Lung (tissue), 12 donors: Measurements from ENCODE around the gene YWHAE. TPM values are rescaled to one million over a fixed set of nuclear protein-coding genes. Genes with fewer than 3 reads are reported as not detected.

Source experiments
- ATAC-seq: fragments of 200-7000 bp; cut with Tn5 transposase; one replicate; pipeline ENCODE4 v1.9.1; 2020; ENCODE audit warnings: moderate number of reproducible peaks; ENCODE audit not compliant: insufficient read depth, low FRiP score
- DNase-seq, 3 donors: peaks; one replicate each; pipeline ENCODE4 v3.0.0-alpha.2; 2013 to 2017
- H3K27ac ChIP-seq, 2 donors: one replicate each; pipeline ENCODE4 v1.5.1; 2013; ENCODE audit warnings: mild to moderate bottlenecking in 2 of 2, moderate library complexity in 2 of 2, control low read depth in 1 of 2, inconsistent platforms in 1 of 2, low read depth in 1 of 2, low read length in 1 of 2
- H3K27me3 ChIP-seq, 3 donors: one replicate each; pipeline ENCODE4 v1.5.1; 2013; ENCODE audit warnings: low read length in 2 of 3; ENCODE audit not compliant: control insufficient read depth in 3 of 3, insufficient read depth in 3 of 3
- H3K36me3 ChIP-seq, 4 donors: one replicate each; pipeline ENCODE4 v1.5.1; 2013; ENCODE audit warnings: low read length in 4 of 4, mild to moderate bottlenecking in 1 of 4, moderate library complexity in 1 of 4; ENCODE audit not compliant: control insufficient read depth in 4 of 4, insufficient read depth in 4 of 4
- H3K4me1 ChIP-seq, 5 donors: one replicate each; pipeline ENCODE4 v1.5.1; 2013; ENCODE audit warnings: low read length in 5 of 5, mild to moderate bottlenecking in 2 of 5, moderate library complexity in 1 of 5; ENCODE audit not compliant: control insufficient read depth in 5 of 5, insufficient read depth in 5 of 5
- H3K4me3 ChIP-seq: one replicate; pipeline ENCODE4 v1.5.1; 2013; ENCODE audit warnings: mild to moderate bottlenecking, control low read depth, moderate library complexity
- H3K9ac ChIP-seq, 2 donors: one replicate each; pipeline ENCODE4 v1.5.1; 2013; ENCODE audit warnings: low read length in 2 of 2, control low read depth in 1 of 2; ENCODE audit not compliant: insufficient read depth in 1 of 2
- H3K9me3 ChIP-seq, 4 donors: one replicate each; pipeline ENCODE4 v1.5.1; 2013; ENCODE audit warnings: low read length in 3 of 4, mild to moderate bottlenecking in 1 of 4, moderate library complexity in 1 of 4; ENCODE audit not compliant: control insufficient read depth in 4 of 4, insufficient read depth in 3 of 4
- CTCF ChIP-seq: IDR thresholded peaks from 2 replicates; pipeline ENCODE4 v1.5.1; 2012; ENCODE audit warnings: mild to moderate bottlenecking; ENCODE audit errors: control extremely low read depth, extremely low read depth
- WGBS, 2 donors: extraction: QIAGEN DNeasy Blood & Tissue Kit; methylation state at CpG; one replicate each; pipeline ENCODE4 v1.1.7; 2013; 5-methylcytosine and 5-hydroxymethylcytosine counted together
- polyA plus RNA-seq, 2 donors: library from polyadenylated mRNA; stranded (reverse); fragments of 200-250 nt; gene quantifications; one replicate each; pipeline ENCODE4 v1.2.1, GENCODE V29; 2013
- total RNA-seq, 2 donors: library from RNA; depleted of rRNA in 1 of 2; stranded (reverse); fragments of >200 nt in 1 of 2; gene quantifications; one replicate each; pipeline ENCODE4 v1.2.1, GENCODE V29; 2014 to 2021
- donor health status: control.
- donor health status: control.
- donor health status: Bipolar disorder and iron deficiency.
- donor health status: healthy.
- donor health status: DM: yes; HTN: yes; CAD: no.

Gene YWHAE
- total and polyA plus RNA-seq, 4 donors = 348 to 432 (median 395) TPM

GRCh38 chr17:1431631-1432104 is 31.6 kb upstream of the YWHAE start:
- DNase-seq (no peak), ATAC-seq (no peak)
- 82 to 85% methylated on average over 2 of the region's 2 CpGs for WGBS, 2 donors
- TF ChIP-seq CTCF = no peak
- Histone ChIP-seq H3K4me1 (peaks cover 0 to 11% (median 0%) of the 10 kb centered on the region in 5 donors), H3K27me3 (no peaks in the 10 kb centered on the region), H3K27ac (no peak overlapping the region), H3K9ac (no peak overlapping the region), H3K9me3 (no peaks in the 10 kb centered on the region), H3K4me3 (no peak overlapping the region), H3K36me3 (peaks cover 13 to 27% (median 26%) of the 10 kb centered on the region in 4 donors)

GRCh38 chr17:1423456-1424135 is 23.6 kb upstream of the YWHAE start:
- Histone ChIP-seq H3K4me3 (no peak overlapping the region), H3K9me3 (no peaks in the 10 kb centered on the region), H3K27me3 (no peaks in the 10 kb centered on the region), H3K27ac (peak overlapping the region; percentile 73 to 88), H3K9ac (no peak overlapping the region), H3K36me3 (peaks cover 8 to 28% (median 26%) of the 10 kb centered on the region in 4 donors), H3K4me1 (peaks cover 0 to 14% (median 0%) of the 10 kb centered on the region in 5 donors)
- no peak for DNase-seq
- 68 to 86% methylated on average over 10 of the region's 10 CpGs for WGBS, 2 donors
- no peak for TF ChIP-seq CTCF
- ATAC-seq = no peak

- DNase-seq = peak in 1 of 3 donors; percentile 13
- 58 to 69% methylated on average over 7 of the region's 7 CpGs for WGBS, 2 donors
- Histone ChIP-seq H3K4me1 (peaks cover 0 to 14% (median 0%) of the 10 kb centered on the region in 5 donors), H3K27ac (peak overlapping the region; percentile 80 to 88), H3K4me3 (no peak overlapping the region), H3K9ac (no peak overlapping the region), H3K27me3 (no peaks in the 10 kb centered on the region), H3K36me3 (peaks cover 8 to 28% (median 26%) of the 10 kb centered on the region in 4 donors), H3K9me3 (no peaks in the 10 kb centered on the region)
- peak; percentile 84 for ATAC-seq
- TF ChIP-seq CTCF = no peak
Observed at GRCh38 chr17:1422885-1423284, 22.9 kb upstream of the YWHAE start.

- no peak for TF ChIP-seq CTCF
- Histone ChIP-seq H3K27me3 (no peaks in the 10 kb centered on the region), H3K9ac (no peak overlapping the region), H3K27ac (no peak overlapping the region), H3K36me3 (peaks cover 8 to 28% (median 26%) of the 10 kb centered on the region in 4 donors), H3K9me3 (no peaks in the 10 kb centered on the region), H3K4me1 (peaks cover 0 to 14% (median 0%) of the 10 kb centered on the region in 5 donors), H3K4me3 (no peak overlapping the region)
- 96% methylated on average over 11 of the region's 11 CpGs for WGBS, 2 donors
- ATAC-seq (no peak), DNase-seq (no peak)
Observed at GRCh38 chr17:1421470-1421869, 21.4 kb upstream of the YWHAE start.
